GM10266 (cell line): ENCODE results near the gene TNC.

Experiments
- DNase-seq: peaks from one replicate; pipeline ENCODE4 v3.0.0; 2012; ENCODE audit errors: extremely low spot score
- TF ChIP-seq, protein P1 (sequence below): IDR thresholded peaks from 2 replicates; pipeline ENCODE4 v1.5.1; 2012; ENCODE audit warnings: mild to moderate bottlenecking, low read depth; ENCODE audit not compliant: control insufficient read depth, insufficient read depth; ENCODE audit errors: missing control alignments

The TNC gene

DNA sequence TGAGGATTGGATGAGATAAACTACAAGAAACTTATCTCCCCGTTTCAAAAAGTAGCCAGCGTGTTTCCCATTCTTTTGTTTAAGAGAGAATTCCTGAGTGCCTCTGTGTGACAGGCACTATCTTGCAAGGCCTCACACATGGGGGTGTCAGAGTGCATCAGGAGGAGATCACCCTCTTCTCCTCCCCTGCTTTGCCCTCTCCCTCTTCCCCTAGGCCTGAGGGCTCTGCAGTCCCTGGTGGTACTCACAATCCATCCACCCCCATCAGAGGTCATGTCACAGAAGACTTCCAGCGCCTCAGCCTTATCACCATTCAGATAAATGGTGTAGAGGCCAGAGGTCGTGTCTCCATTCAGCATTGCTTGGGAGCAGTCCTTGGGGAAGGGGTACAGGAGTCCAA, 88.0 kb downstream of the TNC start:
- DNase-seq = no peak
- TF ChIP-seq, protein P1, sequence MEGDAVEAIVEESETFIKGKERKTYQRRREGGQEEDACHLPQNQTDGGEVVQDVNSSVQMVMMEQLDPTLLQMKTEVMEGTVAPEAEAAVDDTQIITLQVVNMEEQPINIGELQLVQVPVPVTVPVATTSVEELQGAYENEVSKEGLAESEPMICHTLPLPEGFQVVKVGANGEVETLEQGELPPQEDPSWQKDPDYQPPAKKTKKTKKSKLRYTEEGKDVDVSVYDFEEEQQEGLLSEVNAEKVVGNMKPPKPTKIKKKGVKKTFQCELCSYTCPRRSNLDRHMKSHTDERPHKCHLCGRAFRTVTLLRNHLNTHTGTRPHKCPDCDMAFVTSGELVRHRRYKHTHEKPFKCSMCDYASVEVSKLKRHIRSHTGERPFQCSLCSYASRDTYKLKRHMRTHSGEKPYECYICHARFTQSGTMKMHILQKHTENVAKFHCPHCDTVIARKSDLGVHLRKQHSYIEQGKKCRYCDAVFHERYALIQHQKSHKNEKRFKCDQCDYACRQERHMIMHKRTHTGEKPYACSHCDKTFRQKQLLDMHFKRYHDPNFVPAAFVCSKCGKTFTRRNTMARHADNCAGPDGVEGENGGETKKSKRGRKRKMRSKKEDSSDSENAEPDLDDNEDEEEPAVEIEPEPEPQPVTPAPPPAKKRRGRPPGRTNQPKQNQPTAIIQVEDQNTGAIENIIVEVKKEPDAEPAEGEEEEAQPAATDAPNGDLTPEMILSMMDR = no peak

DNA sequence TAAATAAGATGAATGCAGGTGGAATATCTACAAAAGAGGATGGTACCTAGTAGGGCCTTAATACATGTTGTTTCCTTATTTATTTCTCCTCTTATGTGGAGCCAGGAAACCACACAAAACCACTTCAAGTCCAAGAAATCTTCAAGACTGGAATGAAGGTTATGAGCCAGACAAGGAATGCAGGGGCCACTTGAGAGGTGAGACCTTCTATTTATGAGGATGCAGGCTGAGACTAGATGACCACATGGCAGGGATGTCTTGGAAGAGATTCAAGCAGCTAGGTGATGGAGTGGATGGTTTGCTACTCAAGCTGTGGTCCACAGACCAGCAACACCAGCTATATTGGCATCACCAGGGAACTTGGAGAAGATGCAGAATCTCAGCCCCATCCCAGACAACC, 92.2 kb downstream of the TNC start:
- DNase-seq = no peak

DNA sequence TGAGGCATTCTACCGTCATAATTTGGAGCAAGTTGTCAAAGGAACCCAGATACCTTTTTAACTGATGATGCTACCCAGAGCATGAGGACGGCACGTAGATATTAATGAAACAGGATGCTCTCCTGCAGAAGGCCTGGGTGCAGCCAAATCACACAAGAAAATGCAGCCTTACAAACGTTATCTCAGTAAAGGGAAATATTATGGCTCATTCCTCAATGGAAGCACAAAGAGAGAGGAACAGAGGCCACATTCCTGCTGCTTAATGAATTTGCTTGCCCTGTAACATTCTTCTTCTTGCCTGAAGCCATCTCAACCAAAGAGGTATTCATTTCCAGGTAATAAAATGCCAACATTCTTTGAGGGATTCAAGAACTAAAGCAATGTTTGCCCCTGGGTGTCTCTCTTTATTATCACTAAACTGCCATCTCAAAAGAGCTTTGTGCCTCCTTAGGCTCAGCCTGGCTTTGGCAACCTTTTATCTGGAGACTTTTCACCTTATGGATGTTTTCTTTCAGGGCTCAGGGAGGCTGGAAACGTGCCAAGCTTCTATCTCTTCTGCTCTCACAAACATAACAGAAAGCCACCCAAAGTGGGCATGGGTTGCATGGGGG, 92.9 kb downstream of the TNC start:
- no peak for DNase-seq
- TF ChIP-seq, protein P1 = no peak

More for the DNA sequence above, 92.2 kb downstream of the TNC start:
- TF ChIP-seq, protein P1 = no peak

DNA sequence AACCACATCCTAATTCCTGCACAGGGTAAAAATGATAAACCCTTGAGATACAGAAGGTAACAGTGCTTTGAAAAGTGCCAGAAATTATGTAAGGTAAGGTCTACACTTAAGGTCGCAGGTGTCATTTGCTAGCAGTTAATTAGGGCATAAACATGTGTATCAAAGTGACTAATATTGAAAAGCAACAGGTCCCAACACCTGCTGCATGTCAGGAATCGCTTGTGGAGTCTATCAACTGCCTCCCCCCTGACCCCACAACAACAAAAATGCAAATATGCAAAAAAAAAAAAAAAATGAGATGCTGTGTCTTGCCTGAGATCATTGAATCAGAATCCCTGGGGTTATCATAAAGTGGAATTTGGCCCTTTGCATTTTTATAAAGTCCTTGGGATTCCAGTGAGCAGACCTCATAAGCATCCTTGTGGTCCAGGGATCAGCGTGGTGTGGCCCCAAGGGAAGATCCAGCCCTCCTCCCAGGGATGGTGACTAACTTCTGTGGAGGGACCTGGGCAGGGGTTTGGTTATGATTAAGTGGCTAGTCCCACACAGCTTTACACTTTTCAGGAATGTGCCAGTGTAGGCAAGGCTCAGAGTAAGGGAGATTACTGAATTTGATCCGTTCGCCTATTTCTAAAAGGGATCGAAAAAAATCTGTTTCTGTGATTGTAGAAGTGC, 95.1 kb downstream of the TNC start:
- no peak for DNase-seq
- TF ChIP-seq, protein P1 = no peak

GRCh38 chr9:115018547-115019435, 99.2 kb downstream of the TNC start:
- TF ChIP-seq, protein P1 = no peak
- no peak for DNase-seq

DNA sequence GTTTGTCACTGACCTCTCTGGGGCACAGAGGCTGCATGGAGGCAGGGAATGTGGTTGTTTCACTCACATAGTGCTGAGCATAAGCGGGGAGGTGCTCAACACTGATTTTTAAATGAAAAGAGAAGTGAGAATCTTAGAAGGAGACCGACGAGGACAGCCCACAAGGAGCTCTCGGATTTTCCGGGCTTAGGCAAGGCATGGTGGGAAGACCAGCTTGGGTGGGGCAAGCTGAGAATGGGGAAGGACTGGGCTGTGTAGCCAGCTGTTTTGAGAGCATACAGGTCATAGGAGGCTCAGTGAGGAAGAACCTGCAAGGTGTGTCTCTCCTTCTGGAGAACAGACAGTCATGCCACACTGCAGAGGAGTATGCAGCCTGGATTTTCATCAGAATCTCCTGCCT, 101.6 kb downstream of the TNC start:
- TF ChIP-seq, protein P1 = no peak
- no peak for DNase-seq
